Dedifferentiated amniotic fluid mesenchymal stem cell (primary cell): Measurements from ENCODE around the gene KLHL35.
"Not testable (repeated sequence)": the region's sequence is repeated elsewhere in the genome, so short reads cannot be mapped to it uniquely, and the experiment has no call there.

Source experiments
- DNase-seq: peaks from one replicate; pipeline ENCODE4 v3.0.0-alpha.2; 2016; ENCODE audit errors: extremely low spot score

The KLHL35 gene

DNA sequence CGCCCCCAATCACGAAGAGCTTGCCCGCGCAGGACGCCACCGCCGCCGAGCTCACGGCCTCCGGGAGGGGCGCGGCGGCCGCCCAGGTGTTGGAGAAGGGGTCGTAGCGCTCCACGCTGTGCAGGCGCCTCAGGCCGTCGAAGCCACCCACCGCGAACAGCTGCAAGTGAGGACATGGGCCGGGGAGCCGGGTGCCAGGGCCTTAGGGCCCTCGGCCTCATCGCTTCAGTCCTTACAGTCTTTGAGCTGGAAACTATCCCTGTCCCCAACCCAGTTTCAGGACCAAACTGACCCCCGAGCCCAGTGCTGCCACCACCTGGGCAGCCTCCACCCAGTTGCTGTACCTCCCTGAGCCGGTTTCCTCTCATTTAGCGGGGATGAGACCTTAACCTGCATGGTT lies 7.6 kb downstream of the KLHL35 start:
- no peak for DNase-seq

GRCh38 chr11:75424396-75424795 lies 8.6 kb downstream of the KLHL35 start:
- no peak for DNase-seq

GRCh38 chr11:75423721-75424120 lies 9.3 kb downstream of the KLHL35 start:
- no peak for DNase-seq

DNA sequence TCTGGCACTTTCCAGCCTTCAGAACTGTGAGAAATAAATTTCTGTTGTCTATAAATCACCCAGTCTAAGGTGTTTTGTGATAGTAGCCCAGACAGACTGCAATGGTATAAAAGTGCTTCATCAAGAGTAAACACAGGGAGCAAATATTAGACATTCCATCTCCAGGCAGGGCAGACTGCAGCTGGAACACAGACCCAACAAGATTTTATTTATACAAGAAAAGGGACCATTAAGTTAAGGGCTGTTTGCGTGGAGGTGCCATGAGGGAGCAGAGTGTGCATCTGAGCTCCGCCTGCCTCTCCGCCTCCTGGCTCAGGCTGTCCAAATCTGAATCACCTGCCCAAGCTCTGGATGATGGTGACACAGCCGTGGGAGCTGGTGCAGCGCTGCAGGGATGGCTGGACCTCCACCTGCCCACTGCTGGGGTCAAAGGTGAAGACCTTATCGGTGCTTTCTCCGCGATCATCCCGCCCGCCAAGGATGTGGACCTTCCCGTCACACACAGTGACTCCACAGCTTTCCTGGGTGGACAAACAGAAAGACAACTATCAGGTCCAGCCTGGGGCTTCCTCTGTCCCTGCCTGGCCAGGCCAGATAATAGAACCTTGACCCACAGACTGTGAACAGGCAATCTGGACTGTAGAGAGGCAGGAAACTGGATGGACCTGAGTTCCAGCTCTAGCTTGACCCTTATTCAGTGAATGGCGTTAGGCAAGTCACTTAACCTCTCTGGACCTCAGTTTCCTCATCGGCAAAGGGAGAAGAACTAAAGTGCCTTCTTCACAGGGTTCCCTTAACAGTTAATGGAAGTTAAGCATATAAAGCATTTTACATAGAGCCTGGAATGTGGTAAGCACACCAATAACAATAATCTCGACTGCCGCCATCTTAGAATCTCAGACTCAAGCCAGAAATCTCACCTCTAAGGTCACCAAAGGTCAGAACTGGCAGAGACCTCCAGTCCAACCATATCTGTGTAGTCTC lies 10.5 kb downstream of the KLHL35 start:
- no peak for DNase-seq

GRCh38 chr11:75421902-75422247 lies 11.1 kb downstream of the KLHL35 start:
- no peak for DNase-seq

DNA sequence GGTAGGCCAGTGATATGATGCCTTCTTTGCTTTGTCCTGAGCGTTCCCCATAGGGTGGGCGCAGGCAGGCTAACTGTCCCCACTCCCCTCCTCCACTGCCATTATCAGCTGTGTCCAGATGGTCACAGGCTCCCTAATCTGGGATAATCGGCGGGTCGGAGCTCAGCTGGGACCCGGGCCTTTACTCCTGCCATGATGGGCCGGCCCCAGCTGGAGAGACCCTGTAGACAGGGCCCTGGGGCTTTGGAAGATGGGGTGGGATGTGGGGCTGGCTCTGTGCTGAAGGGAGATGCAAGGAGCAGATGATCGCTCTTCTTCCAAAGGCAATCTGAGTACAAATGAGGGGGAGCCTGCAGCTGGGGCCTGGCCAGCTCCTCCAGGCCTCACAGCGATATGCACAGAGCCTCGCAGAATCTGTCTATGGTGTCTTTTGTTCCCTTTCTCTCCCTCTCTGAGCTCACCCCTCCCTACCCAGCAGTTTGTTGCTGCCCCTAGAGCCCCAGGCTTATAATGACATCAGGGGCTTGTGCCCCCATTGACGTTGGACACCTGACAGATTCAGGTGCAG lies 11.9 kb downstream of the KLHL35 start:
- no peak for DNase-seq

- DNase-seq, result no peak
Measured at GRCh38 chr11:75420224-75421034, 12.6 kb downstream of the KLHL35 start.

GRCh38 chr11:75413864-75414263 lies 19.1 kb downstream of the KLHL35 start:
- no peak for DNase-seq

- not testable (repeated sequence) for DNase-seq
Measured at GRCh38 chr11:75413146-75413545, 19.9 kb downstream of the KLHL35 start.

- DNase-seq, result not testable (repeated sequence)
Measured at GRCh38 chr11:75409971-75410370, 23.0 kb downstream of the KLHL35 start.

DNA sequence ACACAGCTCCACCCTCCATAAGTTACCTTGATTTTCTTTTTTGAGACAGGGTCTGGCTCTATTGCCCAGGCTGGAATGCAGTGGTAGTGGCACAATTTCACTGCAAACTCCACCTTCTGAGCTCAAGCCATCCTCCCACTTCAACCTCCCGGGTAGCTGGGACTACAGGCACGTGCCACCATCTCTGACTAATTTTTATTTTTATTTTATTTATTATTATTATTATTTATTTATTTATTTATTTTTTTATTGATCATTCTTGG lies 24.1 kb downstream of the KLHL35 start:
- DNase-seq, result no peak

- DNase-seq, result no peak
Measured at GRCh38 chr11:75406338-75406777, 26.6 kb downstream of the KLHL35 start.

DNA sequence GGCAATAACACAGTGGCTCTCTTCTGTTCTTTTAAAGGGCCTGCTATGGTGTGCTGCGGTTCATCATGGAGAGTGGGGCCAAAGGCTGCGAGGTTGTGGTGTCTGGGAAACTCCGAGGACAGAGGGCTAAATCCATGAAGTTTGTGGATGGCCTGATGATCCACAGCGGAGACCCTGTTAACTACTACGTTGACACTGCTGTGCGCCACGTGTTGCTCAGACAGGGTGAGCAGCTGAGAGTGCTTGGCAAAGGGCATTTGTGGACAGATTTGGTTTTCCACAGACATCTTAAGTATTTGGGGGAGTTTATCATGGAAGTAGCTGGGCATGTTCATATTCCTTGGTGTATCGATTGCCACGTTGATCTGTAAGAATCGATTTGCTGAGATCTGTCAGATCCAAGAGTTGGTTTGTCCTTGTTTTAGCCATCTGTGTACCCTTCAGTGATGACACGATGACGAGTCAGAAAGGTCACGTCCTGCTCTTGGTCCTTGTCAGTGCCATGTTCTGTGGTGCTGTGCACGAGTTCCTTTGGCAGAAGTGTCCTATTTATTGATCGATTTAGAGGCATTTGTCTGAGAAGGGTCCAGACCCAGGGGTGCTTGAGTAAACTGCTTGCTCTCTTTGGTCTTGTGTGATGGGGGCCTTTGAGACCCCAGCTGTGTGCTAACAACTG lies 28.9 kb downstream of the KLHL35 start:
- no peak for DNase-seq

GRCh38 chr11:75403037-75403436 lies 30.0 kb downstream of the KLHL35 start:
- no peak for DNase-seq

DNA sequence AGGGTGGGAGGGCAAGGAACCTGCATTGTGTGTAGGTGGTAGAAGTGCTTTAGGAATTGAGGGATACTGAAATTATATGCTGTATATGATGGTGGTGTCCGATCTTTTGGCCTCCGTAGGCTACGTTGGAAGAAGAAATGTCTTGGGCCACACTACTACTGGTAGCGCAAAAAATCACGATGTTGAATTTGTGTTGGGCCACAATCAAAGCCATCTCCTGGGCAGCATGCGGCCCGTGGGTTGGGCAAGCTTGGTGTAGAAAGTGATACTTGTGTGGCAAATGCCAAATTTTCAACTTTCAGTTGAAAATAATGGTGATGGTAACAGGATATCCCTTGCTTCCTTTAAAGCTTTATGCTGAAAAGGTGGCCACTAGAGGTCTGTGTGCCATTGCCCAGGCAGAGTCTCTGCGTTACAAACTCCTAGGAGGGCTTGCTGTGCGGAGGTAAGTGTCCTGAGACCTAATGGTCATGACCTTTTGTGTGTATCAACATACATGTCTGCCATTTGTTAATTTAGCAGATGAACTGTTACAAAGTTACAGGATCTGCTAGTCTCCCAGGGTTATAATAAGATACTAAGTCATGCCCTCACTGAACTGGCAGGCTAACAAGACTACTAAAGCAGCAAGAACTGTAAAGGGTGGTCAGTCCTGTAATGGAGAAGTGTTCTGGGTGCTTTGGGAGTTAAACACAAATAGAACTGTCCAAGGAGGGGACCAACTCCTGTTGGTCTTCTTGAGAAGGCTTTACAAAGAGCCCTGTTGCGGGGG lies 30.8 kb downstream of the KLHL35 start:
- DNase-seq, result no peak

- DNase-seq, result no peak
Measured at GRCh38 chr11:75400146-75400865, 32.7 kb downstream of the KLHL35 start.

GRCh38 chr11:75399344-75400145 lies 33.5 kb downstream of the KLHL35 start, which contains the start of gene RPS3:
Gene RPS3 (plus strand): TSS chr11:75399518. CDS start chr11:75399548, 30 bp downstream.
- peak; percentile 92 for DNase-seq

DNA sequence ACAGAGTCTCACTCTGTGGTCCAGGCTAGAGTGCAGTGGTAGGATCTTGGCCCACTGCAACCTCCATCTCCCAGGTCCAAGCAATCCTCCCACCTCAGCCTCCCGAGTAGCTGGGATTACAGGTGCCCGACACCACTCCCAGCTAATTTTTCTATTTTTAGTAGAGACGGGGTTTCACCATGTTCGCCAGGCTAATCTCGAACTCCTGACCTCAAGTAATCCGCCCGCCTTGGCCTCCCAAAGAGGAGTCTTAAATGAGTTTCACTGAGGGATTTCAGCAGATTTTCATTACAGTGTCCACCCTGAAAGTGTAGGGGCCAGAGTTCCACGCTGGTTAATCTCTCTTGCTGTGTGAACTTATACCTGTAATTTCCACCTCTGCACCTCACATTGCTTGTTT lies 34.1 kb downstream of the KLHL35 start:
- DNase-seq, result no peak

DNA sequence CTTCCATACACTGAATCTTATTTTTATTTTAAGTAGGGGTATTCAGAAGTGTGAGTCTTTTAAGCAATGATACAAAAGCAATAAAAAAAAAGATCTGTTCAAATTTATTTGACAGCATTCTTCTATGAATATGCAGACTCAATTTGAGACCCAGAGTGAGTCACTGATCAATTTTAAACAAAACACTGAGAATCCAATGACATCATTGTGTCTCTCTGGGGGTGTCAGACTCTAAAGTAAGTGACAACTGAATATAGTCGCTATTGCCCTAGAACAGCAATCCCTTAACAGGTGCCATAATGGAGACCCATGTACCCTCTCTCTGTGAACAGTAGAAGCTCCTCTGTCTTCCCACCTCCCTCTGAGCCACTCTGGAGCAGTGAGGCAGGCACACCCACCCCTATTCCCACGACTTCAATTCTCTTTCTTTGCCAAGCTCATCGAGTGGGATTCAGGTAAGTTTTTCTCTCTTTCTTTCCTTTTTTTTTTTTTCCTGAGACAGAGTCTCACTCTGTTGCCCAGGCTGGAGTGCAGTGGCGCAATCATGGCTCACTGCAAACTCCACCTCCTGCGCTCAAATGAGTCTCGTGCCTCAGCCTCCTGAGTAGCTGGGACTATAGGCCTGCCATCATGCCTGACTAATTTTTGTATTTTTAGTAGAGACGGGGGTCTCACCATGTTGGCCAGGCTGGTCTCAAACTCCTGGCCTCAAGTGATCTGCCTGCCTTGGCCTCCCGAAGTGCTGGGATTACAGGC lies 38.7 kb downstream of the KLHL35 start:
- no peak for DNase-seq
